Glutamatergic neuron (in vitro differentiated cells): ENCODE results near the gene PAAF1. TPM values are rescaled to one million over a fixed set of nuclear protein-coding genes. Genes with fewer than 3 reads are reported as not detected.

Experiments used
- DNase-seq: peaks from one replicate; pipeline ENCODE4 v3.0.0; 2022
- H3K27ac Mint-ChIP-seq: one replicate; pipeline ENCODE4 v1.8.0; 2020; ENCODE audit warnings: mild to moderate bottlenecking, mixed read lengths, inconsistent platforms; ENCODE audit not compliant: unreplicated experiment
- H3K27me3 Mint-ChIP-seq: one replicate; pipeline ENCODE4 v1.8.0; 2020; ENCODE audit warnings: mild to moderate bottlenecking, moderate library complexity, mixed read lengths, inconsistent platforms; ENCODE audit not compliant: unreplicated experiment
- H3K36me3 Mint-ChIP-seq: one replicate; pipeline ENCODE4 v1.8.0; 2020; ENCODE audit warnings: mild to moderate bottlenecking, mixed read lengths, inconsistent platforms; ENCODE audit not compliant: unreplicated experiment
- H3K4me1 Mint-ChIP-seq: one replicate; pipeline ENCODE4 v1.8.0; 2020; ENCODE audit warnings: mild to moderate bottlenecking, low read depth, mixed read lengths, inconsistent platforms; ENCODE audit not compliant: unreplicated experiment
- H3K4me3 Mint-ChIP-seq: one replicate; pipeline ENCODE4 v1.8.0; 2020; ENCODE audit warnings: mild to moderate bottlenecking, mixed read lengths, inconsistent platforms; ENCODE audit not compliant: unreplicated experiment
- H3K9me3 Mint-ChIP-seq: one replicate; pipeline ENCODE4 v1.8.0; 2020; ENCODE audit warnings: mild to moderate bottlenecking, moderate library complexity, mixed read lengths, inconsistent platforms; ENCODE audit not compliant: unreplicated experiment
- total RNA-seq: library from RNA; stranded (reverse); fragmentation: NEBNext Ultra II Directional; extraction: Animal tissue kit (Norgen Biotek cat#: 25700); gene quantifications from one replicate; pipeline ENCODE4 v1.2.1, GENCODE V29; 2021; ENCODE audit not compliant: unreplicated experiment
- TF ChIP-seq, protein P1 (sequence below): fragments of 200-600 bp; sonication (generic); IDR thresholded peaks from one replicate; pipeline ENCODE4 v1.5.0; 2021; ENCODE audit not compliant: partially characterized antibody, unreplicated experiment

Gene PAAF1
- total RNA-seq, 1 donor from 2014 or later: 24.6 TPM

DNA sequence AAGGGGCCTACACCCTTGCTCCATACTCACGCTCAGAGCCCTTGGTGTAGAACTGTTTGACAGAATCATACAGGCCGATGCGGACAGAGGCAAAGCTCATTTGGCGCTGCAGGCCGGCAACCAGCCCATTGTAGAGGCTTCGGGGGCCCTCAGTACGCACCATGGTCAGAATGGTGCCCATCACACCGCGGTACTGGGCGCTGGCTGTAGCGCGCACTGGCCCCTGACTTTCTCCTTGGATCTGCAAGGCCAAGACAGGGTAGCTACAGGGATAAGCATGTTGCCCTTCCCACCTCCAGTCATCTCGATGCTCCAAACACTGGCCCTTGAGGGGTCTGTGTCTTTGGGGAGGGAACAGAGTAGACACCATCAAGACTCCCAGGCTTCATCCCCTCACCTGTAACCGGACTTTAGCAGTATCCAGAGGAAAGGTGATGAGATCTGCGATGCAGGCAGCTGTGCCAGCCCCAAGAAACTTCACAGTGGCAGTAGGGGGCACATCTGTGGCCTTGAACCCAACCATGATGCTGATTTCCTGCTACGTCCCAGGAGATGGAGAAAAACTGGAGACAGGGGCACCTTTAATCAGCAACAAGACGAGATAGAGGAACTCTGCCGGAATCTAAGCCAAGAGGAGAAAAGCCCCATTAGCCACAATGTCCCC is 101.2 kb downstream of the PAAF1 start:
- Mint-ChIP-seq H3K27me3 (peaks cover 10% of the 10 kb centered on the region), H3K4me1 (peaks cover 24% of the 10 kb centered on the region), H3K27ac (no peak overlapping the region), H3K9me3 (peaks cover 9% of the 10 kb centered on the region), H3K4me3 (no peak overlapping the region), H3K36me3 (peaks cover 7% of the 10 kb centered on the region)
- TF ChIP-seq, protein P1, sequence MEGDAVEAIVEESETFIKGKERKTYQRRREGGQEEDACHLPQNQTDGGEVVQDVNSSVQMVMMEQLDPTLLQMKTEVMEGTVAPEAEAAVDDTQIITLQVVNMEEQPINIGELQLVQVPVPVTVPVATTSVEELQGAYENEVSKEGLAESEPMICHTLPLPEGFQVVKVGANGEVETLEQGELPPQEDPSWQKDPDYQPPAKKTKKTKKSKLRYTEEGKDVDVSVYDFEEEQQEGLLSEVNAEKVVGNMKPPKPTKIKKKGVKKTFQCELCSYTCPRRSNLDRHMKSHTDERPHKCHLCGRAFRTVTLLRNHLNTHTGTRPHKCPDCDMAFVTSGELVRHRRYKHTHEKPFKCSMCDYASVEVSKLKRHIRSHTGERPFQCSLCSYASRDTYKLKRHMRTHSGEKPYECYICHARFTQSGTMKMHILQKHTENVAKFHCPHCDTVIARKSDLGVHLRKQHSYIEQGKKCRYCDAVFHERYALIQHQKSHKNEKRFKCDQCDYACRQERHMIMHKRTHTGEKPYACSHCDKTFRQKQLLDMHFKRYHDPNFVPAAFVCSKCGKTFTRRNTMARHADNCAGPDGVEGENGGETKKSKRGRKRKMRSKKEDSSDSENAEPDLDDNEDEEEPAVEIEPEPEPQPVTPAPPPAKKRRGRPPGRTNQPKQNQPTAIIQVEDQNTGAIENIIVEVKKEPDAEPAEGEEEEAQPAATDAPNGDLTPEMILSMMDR: no peak
- no peak for DNase-seq

DNA sequence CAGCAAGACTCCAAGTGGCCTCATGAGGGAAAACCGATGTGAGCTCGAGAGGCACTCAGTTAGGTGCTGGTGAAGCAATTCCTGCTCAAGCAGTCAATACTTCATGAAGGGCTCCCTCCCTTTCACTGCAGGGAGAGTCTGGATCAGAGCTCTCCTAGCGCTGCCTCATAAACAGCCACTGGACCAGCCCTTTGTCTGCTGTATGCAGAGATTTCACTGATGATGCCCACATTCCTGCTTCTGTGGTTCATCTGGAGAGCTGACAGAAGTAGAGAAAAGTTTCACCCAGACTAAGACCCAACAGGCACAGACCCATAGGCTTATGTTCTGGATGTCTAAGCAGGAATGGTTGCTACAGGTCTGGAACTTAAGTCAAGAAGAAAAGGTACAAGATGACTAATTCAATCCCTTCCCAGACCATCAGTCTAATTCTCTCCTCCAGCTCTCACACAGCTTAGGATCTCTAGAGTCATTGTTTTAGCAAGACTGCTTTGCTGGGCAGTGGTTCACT is 101.8 kb downstream of the PAAF1 start:
- peaks cover 27% of the 10 kb centered on the region for H3K4me1 Mint-ChIP-seq
- TF ChIP-seq, protein P1: no peak
- H3K4me3 Mint-ChIP-seq: peak overlapping the region; percentile 40
- H3K36me3 Mint-ChIP-seq: peaks cover 7% of the 10 kb centered on the region
- H3K27me3 Mint-ChIP-seq: peaks cover 10% of the 10 kb centered on the region
- no peak overlapping the region for H3K27ac Mint-ChIP-seq
- H3K9me3 Mint-ChIP-seq: peaks cover 10% of the 10 kb centered on the region
- no peak for DNase-seq

DNA sequence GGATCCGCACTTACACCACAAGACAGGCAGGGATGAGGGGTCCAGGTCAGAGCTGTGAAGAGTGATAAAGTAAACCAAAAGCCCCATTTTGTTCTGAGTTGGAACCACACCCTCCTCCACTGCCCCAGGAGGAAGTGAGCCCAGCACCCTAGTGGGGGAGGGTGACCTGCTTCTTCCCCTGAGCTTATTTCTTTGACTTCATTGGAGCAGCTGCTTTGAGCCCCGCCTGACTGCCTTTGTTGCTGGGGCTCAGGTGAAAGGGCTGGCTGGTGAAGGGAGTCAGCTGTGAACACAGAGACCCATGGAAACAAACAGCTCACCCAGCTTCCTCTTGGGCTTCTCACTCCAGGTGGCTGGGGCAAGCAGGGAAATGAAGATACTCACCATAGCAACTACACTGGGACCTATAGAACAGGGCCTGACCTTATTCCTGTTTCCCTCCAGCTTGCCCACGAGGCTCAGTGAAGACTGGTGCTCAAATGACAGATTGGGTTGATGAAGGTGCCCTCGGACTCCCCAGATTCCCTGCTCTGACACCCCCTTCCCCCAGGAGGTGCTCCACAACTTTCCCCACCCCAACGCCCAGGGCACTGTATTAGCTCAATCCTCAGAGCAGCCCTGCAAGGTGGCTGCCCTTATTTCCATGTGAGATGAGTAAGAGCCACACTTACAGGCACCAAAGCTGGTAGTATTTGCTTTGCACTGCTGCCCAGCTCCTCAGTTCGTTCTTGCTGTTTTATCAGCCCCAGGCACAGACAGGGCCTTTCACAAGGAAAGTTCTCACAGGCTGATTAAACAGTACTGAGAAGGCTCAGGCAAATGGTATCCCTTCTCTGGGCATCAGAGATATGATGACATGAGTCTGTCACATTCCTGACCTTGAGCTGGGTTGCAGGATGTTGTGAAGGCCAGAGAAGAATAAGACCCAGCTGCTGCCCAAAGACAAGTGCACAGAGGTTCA is 103.5 kb downstream of the PAAF1 start:
- Mint-ChIP-seq H3K4me1 (peaks cover 33% of the 10 kb centered on the region), H3K4me3 (peak overlapping the region; percentile 96), H3K36me3 (peaks cover 7% of the 10 kb centered on the region), H3K27me3 (peaks cover 11% of the 10 kb centered on the region), H3K9me3 (peaks cover 14% of the 10 kb centered on the region), H3K27ac (peak overlapping the region; percentile 59)
- no peak for DNase-seq
- TF ChIP-seq, protein P1: no peak

Other genes with a start within 250 kb of the PAAF1 start
- gene PLEKHB1, start 230.4 kb upstream of the PAAF1 start, total RNA-seq: 4.8 TPM
- 222 TPM for gene RAB6A, start 115.9 kb upstream of the PAAF1 start, total RNA-seq
- gene MRPL48, start 89.1 kb upstream of the PAAF1 start, total RNA-seq: 30.5 TPM
- 39.7 TPM for gene COA4, start 153 bp upstream of the PAAF1 start, total RNA-seq
- gene DNAJB13, start 74.0 kb downstream of the PAAF1 start, total RNA-seq: not detected
- gene UCP2, start 105.8 kb downstream of the PAAF1 start, total RNA-seq: 91.1 TPM
- 7.6 TPM for gene UCP3, start 132.1 kb downstream of the PAAF1 start, total RNA-seq